NCI-H2081 treated with DMSO at 0.1 percent for 48 hours (cell line): Measurements from ENCODE around the gene TMCO6.
A peak's percentile ranks its signal among the peaks of the same experiment; 100 is the strongest.
"Not testable (repeated sequence)": the region's sequence is repeated elsewhere in the genome, so short reads cannot be mapped to it uniquely, and the experiment has no call there.

Source experiments
- DNase-seq: peaks from one replicate; lab custom pipeline; 2025; lab: John Stamatoyannopoulos, UW

Gene TMCO6

GRCh38 chr5:140639148-140639981, at the start of gene TMCO6:
Gene TMCO6, plus strand, starts transcription at chr5:140639451. Its CDS starts 77 bp downstream, at chr5:140639528.
- peak; percentile 48 for DNase-seq

- no peak for DNase-seq
These were observed 48.4 kb upstream of the TMCO6 start for GRCh38 chr5:140590861-140591260.

GRCh38 chr5:140591747-140592372, 47.4 kb upstream of the TMCO6 start:
- no peak for DNase-seq

GRCh38 chr5:140593070-140593469, 46.2 kb upstream of the TMCO6 start:
- not testable (repeated sequence) for DNase-seq

GRCh38 chr5:140594169-140594568, 45.1 kb upstream of the TMCO6 start:
- DNase-seq: no peak

- no peak for DNase-seq
These were observed 43.5 kb upstream of the TMCO6 start for GRCh38 chr5:140595538-140596300.

- DNase-seq: no peak
These were observed 42.9 kb upstream of the TMCO6 start for GRCh38 chr5:140596321-140596741.

- no peak for DNase-seq
These were observed 40.4 kb upstream of the TMCO6 start for GRCh38 chr5:140598836-140599235.

- DNase-seq: no peak
These were observed 39.2 kb upstream of the TMCO6 start for GRCh38 chr5:140600096-140600495.

GRCh38 chr5:140602147-140602546, 37.1 kb upstream of the TMCO6 start:
- DNase-seq: no peak

- not testable (repeated sequence) for DNase-seq
These were observed 35.9 kb upstream of the TMCO6 start for GRCh38 chr5:140603446-140603698.

- no peak for DNase-seq
These were observed 35.5 kb upstream of the TMCO6 start for GRCh38 chr5:140603734-140604133.

GRCh38 chr5:140605879-140606278, 33.4 kb upstream of the TMCO6 start:
- no peak for DNase-seq

- DNase-seq: no peak
These were observed 32.2 kb upstream of the TMCO6 start for GRCh38 chr5:140607031-140607430.

- DNase-seq: no peak
These were observed 30.5 kb upstream of the TMCO6 start for GRCh38 chr5:140608722-140609121.

GRCh38 chr5:140609126-140609525, 30.1 kb upstream of the TMCO6 start:
- no peak for DNase-seq

- no peak for DNase-seq
These were observed 28.2 kb upstream of the TMCO6 start for GRCh38 chr5:140611020-140611521.

- DNase-seq: no peak
These were observed 16.9 kb upstream of the TMCO6 start for GRCh38 chr5:140622301-140622700.

- not testable (repeated sequence) for DNase-seq
These were observed 16.2 kb upstream of the TMCO6 start for GRCh38 chr5:140623061-140623460.

- DNase-seq: not testable (repeated sequence)
These were observed 14.4 kb upstream of the TMCO6 start for GRCh38 chr5:140624886-140625285.

GRCh38 chr5:140627972-140628371, 11.3 kb upstream of the TMCO6 start:
- DNase-seq: no peak

- DNase-seq: no peak
These were observed 10.5 kb upstream of the TMCO6 start for GRCh38 chr5:140628711-140629110.
